ENCODE results near the gene SAPCD1. TPM values are rescaled to one million over a fixed set of nuclear protein-coding genes. Genes with fewer than 3 reads are reported as not detected.

Gene SAPCD1
- total and polyA plus RNA-seq, 4 donors = 1.3 to 6.3 (median 3.1) TPM

- ATAC-seq (ENCODE audit: insufficient read depth, low FRiP score) (no peak), DNase-seq (no peak)
- peaks cover 0 to 17% (median 0%) of the 10 kb centered on the region in 5 donors for H3K4me1 ChIP-seq (ENCODE audit: control insufficient read depth in 5 of 5, insufficient read depth in 5 of 5, low read length in 5 of 5)
- TF ChIP-seq, protein P1, sequence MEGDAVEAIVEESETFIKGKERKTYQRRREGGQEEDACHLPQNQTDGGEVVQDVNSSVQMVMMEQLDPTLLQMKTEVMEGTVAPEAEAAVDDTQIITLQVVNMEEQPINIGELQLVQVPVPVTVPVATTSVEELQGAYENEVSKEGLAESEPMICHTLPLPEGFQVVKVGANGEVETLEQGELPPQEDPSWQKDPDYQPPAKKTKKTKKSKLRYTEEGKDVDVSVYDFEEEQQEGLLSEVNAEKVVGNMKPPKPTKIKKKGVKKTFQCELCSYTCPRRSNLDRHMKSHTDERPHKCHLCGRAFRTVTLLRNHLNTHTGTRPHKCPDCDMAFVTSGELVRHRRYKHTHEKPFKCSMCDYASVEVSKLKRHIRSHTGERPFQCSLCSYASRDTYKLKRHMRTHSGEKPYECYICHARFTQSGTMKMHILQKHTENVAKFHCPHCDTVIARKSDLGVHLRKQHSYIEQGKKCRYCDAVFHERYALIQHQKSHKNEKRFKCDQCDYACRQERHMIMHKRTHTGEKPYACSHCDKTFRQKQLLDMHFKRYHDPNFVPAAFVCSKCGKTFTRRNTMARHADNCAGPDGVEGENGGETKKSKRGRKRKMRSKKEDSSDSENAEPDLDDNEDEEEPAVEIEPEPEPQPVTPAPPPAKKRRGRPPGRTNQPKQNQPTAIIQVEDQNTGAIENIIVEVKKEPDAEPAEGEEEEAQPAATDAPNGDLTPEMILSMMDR (IDR thresholded peaks at IDR 0.05; ENCODE audit: control extremely low read depth, extremely low read depth) = no peak
- no peak overlapping the region for H3K4me3 ChIP-seq
- no peaks in the 10 kb centered on the region for H3K9me3 ChIP-seq (ENCODE audit: control insufficient read depth in 4 of 4, insufficient read depth in 3 of 4, low read length in 3 of 4)
- no peak overlapping the region for H3K9ac ChIP-seq (ENCODE audit: insufficient read depth in 1 of 2, low read length in 2 of 2)
- H3K27me3 ChIP-seq (ENCODE audit: control insufficient read depth in 3 of 3, insufficient read depth in 3 of 3, low read length in 2 of 3) = no peaks in the 10 kb centered on the region
- H3K36me3 ChIP-seq (ENCODE audit: control insufficient read depth in 4 of 4, insufficient read depth in 4 of 4, low read length in 4 of 4) = peaks cover 0 to 16% (median 10%) of the 10 kb centered on the region in 4 donors
- 93% methylated on average over 3 of the region's 3 CpGs for WGBS, 2 donors
- no peak overlapping the region for H3K27ac ChIP-seq (ENCODE audit: low read depth in 1 of 2, low read length in 1 of 2)
These were observed 40.3 kb upstream of the SAPCD1 start for GRCh38 chr6:31722173-31722572.

- H3K27ac ChIP-seq (ENCODE audit: low read depth in 1 of 2, low read length in 1 of 2) = no peak within 1 kb of the TSS
- WGBS, 2 donors = 62 to 73% methylated on average over 46 of the region's 46 CpGs
- peaks cover 0 to 23% (median 16%) of the 10 kb centered on the region in 4 donors for H3K36me3 ChIP-seq (ENCODE audit: control insufficient read depth in 4 of 4, insufficient read depth in 4 of 4, low read length in 4 of 4)
- no peak within 1 kb of the TSS for H3K4me3 ChIP-seq
- no peaks in the 10 kb centered on the region for H3K27me3 ChIP-seq (ENCODE audit: control insufficient read depth in 3 of 3, insufficient read depth in 3 of 3, low read length in 2 of 3)
- ATAC-seq (ENCODE audit: insufficient read depth, low FRiP score) = no peak
- no peaks in the 10 kb centered on the region for H3K9me3 ChIP-seq (ENCODE audit: control insufficient read depth in 4 of 4, insufficient read depth in 3 of 4, low read length in 3 of 4)
- TF ChIP-seq, protein P1 (IDR thresholded peaks at IDR 0.05; ENCODE audit: control extremely low read depth, extremely low read depth) = no peak
- H3K9ac ChIP-seq (ENCODE audit: insufficient read depth in 1 of 2, low read length in 2 of 2) = no peak within 1 kb of the TSS
- no peak for DNase-seq
- H3K4me1 ChIP-seq (ENCODE audit: control insufficient read depth in 5 of 5, insufficient read depth in 5 of 5, low read length in 5 of 5) = peaks cover 0 to 11% (median 2%) of the 10 kb centered on the region in 5 donors
These were observed 39.0 kb upstream of the SAPCD1 start, which contains the start of gene MPIG6B for GRCh38 chr6:31723245-31723979. MPIG6B (plus strand) TSS chr6:31723373; CDS start chr6:31723384, 11 bp downstream.

DNA sequence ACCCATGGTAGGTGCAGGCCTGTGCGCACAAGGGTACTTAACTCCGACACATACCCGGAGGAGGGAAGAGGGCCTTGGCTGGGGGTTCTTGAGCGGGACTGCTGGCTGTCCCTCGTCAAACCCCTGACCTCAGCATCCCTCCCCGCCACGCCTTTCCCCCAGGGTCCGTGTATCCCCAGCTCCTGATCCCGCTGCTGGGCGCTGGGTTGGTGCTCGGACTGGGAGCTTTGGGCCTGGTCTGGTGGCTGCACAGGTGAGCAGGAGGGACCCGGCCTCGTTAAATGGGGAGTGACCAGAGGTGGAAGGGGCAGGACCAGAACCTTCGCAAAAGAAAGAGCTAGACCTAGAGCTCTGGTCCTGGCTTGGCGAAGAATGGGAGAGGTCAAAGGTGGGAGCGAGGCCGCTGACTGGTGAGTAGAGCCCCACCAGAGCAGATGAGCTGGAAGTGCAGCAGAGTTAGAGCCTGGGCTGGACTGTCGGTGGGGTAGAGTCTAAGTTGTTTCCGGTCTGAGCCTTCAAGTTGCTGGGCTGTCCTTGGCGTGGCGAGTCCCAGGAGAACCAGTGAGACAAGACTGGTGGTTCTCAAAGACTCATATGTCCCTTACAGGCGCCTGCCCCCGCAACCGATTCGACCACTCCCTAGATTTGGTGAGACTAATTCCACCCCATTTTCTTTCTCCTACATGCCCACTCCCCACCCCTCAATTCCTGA is 38.3 kb upstream of the SAPCD1 start:
- peaks cover 0 to 16% (median 6%) of the 10 kb centered on the region in 5 donors for H3K4me1 ChIP-seq (ENCODE audit: control insufficient read depth in 5 of 5, insufficient read depth in 5 of 5, low read length in 5 of 5)
- no peak overlapping the region for H3K9ac ChIP-seq (ENCODE audit: insufficient read depth in 1 of 2, low read length in 2 of 2)
- no peak overlapping the region for H3K4me3 ChIP-seq
- H3K27ac ChIP-seq (ENCODE audit: low read depth in 1 of 2, low read length in 1 of 2) = no peak overlapping the region
- H3K9me3 ChIP-seq (ENCODE audit: control insufficient read depth in 4 of 4, insufficient read depth in 3 of 4, low read length in 3 of 4) = no peaks in the 10 kb centered on the region
- ATAC-seq (ENCODE audit: insufficient read depth, low FRiP score) (no peak), DNase-seq (no peak)
- TF ChIP-seq, protein P1 (IDR thresholded peaks at IDR 0.05; ENCODE audit: control extremely low read depth, extremely low read depth) = no peak
- no peaks in the 10 kb centered on the region for H3K27me3 ChIP-seq (ENCODE audit: control insufficient read depth in 3 of 3, insufficient read depth in 3 of 3, low read length in 2 of 3)
- H3K36me3 ChIP-seq (ENCODE audit: control insufficient read depth in 4 of 4, insufficient read depth in 4 of 4, low read length in 4 of 4) = peaks cover 0 to 26% (median 16%) of the 10 kb centered on the region in 4 donors
- WGBS, 2 donors = 93% methylated on average over 25 of the region's 25 CpGs

All from lung (tissue), 12 donors.